ENCODE results near the gene EBF3.

Gene EBF3, protein sequence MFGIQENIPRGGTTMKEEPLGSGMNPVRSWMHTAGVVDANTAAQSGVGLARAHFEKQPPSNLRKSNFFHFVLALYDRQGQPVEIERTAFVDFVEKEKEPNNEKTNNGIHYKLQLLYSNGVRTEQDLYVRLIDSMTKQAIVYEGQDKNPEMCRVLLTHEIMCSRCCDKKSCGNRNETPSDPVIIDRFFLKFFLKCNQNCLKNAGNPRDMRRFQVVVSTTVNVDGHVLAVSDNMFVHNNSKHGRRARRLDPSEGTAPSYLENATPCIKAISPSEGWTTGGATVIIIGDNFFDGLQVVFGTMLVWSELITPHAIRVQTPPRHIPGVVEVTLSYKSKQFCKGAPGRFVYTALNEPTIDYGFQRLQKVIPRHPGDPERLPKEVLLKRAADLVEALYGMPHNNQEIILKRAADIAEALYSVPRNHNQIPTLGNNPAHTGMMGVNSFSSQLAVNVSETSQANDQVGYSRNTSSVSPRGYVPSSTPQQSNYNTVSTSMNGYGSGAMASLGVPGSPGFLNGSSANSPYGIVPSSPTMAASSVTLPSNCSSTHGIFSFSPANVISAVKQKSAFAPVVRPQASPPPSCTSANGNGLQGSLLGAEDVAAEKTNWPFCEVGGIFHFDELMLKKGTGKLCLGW

DNA sequence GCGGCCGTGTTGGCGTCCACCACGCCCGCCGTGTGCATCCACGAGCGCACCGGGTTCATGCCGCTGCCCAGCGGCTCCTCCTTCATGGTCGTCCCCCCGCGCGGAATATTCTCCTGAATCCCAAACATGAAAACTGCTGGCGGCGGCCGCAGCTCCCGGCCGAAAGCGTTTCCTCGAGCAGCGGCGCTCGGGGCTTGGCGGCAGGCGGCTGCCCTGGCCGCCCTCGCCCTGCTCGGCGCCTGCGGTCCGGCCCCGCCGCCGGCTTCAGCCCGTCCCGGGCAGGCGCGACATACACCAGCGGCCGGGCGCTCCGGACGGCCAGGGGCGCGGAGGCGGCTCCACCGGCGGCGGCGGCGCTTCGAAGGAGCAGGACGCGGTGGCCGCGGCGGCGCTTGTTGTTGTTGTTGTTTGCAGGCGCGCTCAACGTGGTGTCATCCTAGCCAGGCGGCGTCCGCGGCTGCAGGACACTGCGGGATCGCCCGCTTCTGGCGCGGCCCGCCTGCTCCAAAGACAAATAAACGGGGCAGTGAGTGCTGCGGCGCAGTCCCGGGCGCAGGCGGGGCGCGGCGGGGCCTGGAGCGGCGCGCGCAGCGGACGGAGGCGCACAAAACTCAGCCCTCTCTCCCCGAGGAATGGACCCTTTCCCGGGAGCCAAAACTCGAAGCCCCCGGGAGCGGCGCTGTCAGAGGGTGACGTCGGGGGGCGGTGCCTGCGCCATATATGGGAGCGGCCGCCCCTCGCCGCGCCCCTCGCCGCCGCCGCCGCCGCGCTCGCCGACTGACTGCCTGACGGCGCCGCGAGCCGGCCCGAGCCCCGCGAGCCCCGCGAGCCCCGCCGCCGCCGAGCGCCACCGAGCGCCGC is at the start of gene EBF3:
TSS of gene EBF3 (minus strand) at position 634 of the 861 bp plus-strand sequence. CDS start at position 128, 506 bp downstream.
- no peaks in the 10 kb centered on the region for H3K36me3 ChIP-seq (ENCODE audit: insufficient read depth)
- no peak within 1 kb of the TSS for H3K27ac ChIP-seq
- no peak within 1 kb of the TSS for H2AFZ ChIP-seq (ENCODE audit: low read depth)
- TF ChIP-seq, protein P1, sequence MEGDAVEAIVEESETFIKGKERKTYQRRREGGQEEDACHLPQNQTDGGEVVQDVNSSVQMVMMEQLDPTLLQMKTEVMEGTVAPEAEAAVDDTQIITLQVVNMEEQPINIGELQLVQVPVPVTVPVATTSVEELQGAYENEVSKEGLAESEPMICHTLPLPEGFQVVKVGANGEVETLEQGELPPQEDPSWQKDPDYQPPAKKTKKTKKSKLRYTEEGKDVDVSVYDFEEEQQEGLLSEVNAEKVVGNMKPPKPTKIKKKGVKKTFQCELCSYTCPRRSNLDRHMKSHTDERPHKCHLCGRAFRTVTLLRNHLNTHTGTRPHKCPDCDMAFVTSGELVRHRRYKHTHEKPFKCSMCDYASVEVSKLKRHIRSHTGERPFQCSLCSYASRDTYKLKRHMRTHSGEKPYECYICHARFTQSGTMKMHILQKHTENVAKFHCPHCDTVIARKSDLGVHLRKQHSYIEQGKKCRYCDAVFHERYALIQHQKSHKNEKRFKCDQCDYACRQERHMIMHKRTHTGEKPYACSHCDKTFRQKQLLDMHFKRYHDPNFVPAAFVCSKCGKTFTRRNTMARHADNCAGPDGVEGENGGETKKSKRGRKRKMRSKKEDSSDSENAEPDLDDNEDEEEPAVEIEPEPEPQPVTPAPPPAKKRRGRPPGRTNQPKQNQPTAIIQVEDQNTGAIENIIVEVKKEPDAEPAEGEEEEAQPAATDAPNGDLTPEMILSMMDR (conservative IDR thresholded peaks at IDR 0.05; ENCODE audit: low read depth, low read length), result no peak
- no peaks in the 10 kb centered on the region for H4K20me1 ChIP-seq (ENCODE audit: insufficient read depth)
- no peaks in the 10 kb centered on the region for H3K4me1 ChIP-seq (ENCODE audit: low read depth, poor library complexity, severe bottlenecking)
- no peaks in the 10 kb centered on the region for H3K79me2 ChIP-seq (ENCODE audit: insufficient read depth, low read depth)
- H3K4me3 ChIP-seq (IDR thresholded peaks at IDR 0.05; ENCODE audit: insufficient read depth, low read depth, low read length), result no peak within 1 kb of the TSS
- H3K9ac ChIP-seq, result no peak within 1 kb of the TSS
- H3K4me2 ChIP-seq, result no peak within 1 kb of the TSS
- peaks cover 4% of the 10 kb centered on the region; the same call in 1 of the 2 replicates for H3K27me3 ChIP-seq (ENCODE audit: insufficient read depth, low read depth)

DNA sequence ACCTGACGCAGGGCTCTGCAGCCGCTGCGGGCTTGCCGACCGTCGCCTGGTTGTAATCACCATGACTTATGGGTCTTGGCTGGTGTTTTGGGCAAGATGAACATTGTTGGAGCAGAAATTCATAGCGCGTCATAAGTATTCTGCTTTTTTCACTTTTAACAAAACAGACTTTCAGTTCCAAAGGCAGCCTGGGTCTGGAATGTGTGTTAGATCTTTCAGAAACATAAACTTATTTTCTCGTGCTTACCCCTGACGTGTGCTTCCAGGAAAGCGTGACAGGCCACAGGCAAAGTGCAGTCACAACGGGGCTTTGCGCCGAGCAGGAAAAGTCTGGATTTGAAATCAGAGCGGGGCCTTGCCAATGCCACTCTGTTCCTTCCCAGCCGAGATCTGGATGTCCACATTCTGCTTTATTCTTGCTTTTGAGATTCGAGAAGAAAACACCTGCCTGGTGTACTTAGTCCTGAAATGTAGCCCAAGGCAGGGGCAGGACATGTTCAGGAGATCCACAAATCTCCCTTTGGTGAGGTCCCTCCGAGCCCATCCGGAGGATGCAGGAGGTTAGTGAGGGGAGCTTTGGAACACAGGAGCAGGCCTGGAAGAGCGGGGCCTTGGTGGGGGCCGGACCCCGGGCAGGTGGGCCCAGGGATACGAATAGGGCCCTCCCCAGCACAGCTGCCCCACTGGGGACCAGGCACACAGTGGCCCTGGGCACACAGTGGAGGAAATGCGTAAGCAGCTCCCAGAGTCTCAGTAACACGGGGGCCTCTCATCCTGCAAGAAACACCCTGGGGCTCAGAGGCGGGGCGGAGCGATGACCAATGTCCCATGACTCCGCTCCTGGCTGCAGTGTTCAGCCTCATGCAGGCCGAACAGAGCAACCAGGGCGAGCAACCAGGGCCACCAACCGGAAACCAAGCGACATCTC is 49.5 kb upstream of the EBF3 start:
- H3K4me2 ChIP-seq, result no peak overlapping the region
- H2AFZ ChIP-seq (ENCODE audit: low read depth), result no peak overlapping the region
- no peaks in the 10 kb centered on the region for H3K79me2 ChIP-seq (ENCODE audit: insufficient read depth, low read depth)
- no peaks in the 10 kb centered on the region for H3K4me1 ChIP-seq (ENCODE audit: low read depth, poor library complexity, severe bottlenecking)
- no peak overlapping the region for H3K4me3 ChIP-seq (IDR thresholded peaks at IDR 0.05; ENCODE audit: insufficient read depth, low read depth, low read length)
- no peaks in the 10 kb centered on the region for H4K20me1 ChIP-seq (ENCODE audit: insufficient read depth)
- no peaks in the 10 kb centered on the region for H3K27me3 ChIP-seq (ENCODE audit: insufficient read depth, low read depth)
- no peak overlapping the region for H3K9ac ChIP-seq
- no peaks in the 10 kb centered on the region for H3K36me3 ChIP-seq (ENCODE audit: insufficient read depth)
- H3K27ac ChIP-seq, result no peak overlapping the region
- TF ChIP-seq, protein P1 (conservative IDR thresholded peaks at IDR 0.05; ENCODE audit: low read depth, low read length), result no peak

DNA sequence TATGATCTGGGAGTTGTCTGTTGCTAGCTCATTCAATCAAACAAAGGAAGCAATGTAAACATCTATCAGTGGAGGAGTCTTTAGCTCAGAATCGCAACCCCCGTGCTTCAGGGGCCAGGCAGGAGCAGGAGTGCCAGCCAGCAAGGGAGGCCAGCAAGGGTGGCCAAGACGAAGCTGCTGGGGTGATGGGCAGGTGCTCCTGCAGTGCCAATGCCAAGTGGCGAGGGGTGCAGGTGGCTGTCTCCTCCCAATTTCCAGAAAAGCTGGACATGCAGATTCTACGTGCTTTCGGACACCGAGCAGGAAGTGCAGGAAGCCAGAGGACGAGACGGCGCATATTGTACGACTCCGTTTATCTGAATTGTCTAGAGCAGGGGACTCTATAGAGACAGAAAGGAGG is 48.1 kb upstream of the EBF3 start:
- Histone ChIP-seq H3K27me3 (ENCODE audit: insufficient read depth, low read depth) (no peaks in the 10 kb centered on the region), H3K4me3 (IDR thresholded peaks at IDR 0.05; ENCODE audit: insufficient read depth, low read depth, low read length) (no peak overlapping the region), H3K36me3 (ENCODE audit: insufficient read depth) (no peaks in the 10 kb centered on the region), H3K4me1 (ENCODE audit: low read depth, poor library complexity, severe bottlenecking) (no peaks in the 10 kb centered on the region), H3K27ac (no peak overlapping the region), H2AFZ (ENCODE audit: low read depth) (no peak overlapping the region), H4K20me1 (ENCODE audit: insufficient read depth) (no peaks in the 10 kb centered on the region), H3K9ac (no peak overlapping the region), H3K4me2 (no peak overlapping the region), H3K79me2 (ENCODE audit: insufficient read depth, low read depth) (no peaks in the 10 kb centered on the region)
- TF ChIP-seq, protein P1 (conservative IDR thresholded peaks at IDR 0.05; ENCODE audit: low read depth, low read length), result no peak

DNA sequence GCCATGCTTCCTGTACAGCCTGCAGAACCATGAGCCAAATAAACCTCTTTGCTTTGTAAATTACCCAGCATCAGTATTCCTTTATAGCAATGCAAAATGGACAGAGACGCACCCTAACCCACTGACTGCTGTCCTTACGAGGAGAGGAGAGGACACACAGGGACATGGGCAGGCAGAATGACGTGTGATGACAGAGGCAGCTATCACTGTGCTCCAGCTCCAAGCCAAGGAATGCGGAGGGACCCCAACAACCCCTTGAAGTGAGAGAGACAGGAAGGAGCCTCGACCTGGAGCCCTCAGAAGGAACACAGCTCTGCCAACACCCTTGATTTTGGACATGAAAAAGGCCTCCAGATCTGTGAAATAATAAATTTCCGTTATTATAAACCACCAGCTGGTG is 46.6 kb upstream of the EBF3 start:
- Histone ChIP-seq H3K27ac (no peak overlapping the region), H3K9ac (no peak overlapping the region)
- TF ChIP-seq, protein P1 (conservative IDR thresholded peaks at IDR 0.05; ENCODE audit: low read depth, low read length), result no peak

More for the DNA sequence above, 46.6 kb upstream of the EBF3 start:
- H3K79me2 ChIP-seq (ENCODE audit: insufficient read depth, low read depth), result no peaks in the 10 kb centered on the region
- H3K27me3 ChIP-seq (ENCODE audit: insufficient read depth, low read depth), result no peaks in the 10 kb centered on the region
- no peak overlapping the region for H3K4me3 ChIP-seq (IDR thresholded peaks at IDR 0.05; ENCODE audit: insufficient read depth, low read depth, low read length)
- H2AFZ ChIP-seq (ENCODE audit: low read depth), result no peak overlapping the region
- H3K4me2 ChIP-seq, result no peak overlapping the region
- H3K4me1 ChIP-seq (ENCODE audit: low read depth, poor library complexity, severe bottlenecking), result no peaks in the 10 kb centered on the region
- H4K20me1 ChIP-seq (ENCODE audit: insufficient read depth), result no peaks in the 10 kb centered on the region
- H3K36me3 ChIP-seq (ENCODE audit: insufficient read depth), result no peaks in the 10 kb centered on the region

Measured in KMS-11 (cell line).